ENCODE measurements around the gene PXDC1. TPM values are rescaled to one million over a fixed set of nuclear protein-coding genes. Genes with fewer than 3 reads are reported as not detected.
"Not testable (repeated sequence)": the region's sequence is repeated elsewhere in the genome, so short reads cannot be mapped to it uniquely, and the experiment has no call there.

PXDC1 gene
- total RNA-seq, 1 experiment from 2014 or later: 30.8 TPM

- CTCF ChIA-PET: no interaction called here
- Histone ChIP-seq H3F3A (ENCODE audit: insufficient read depth, low read depth) (no peaks in the 10 kb centered on the region), H4K20me1 (ENCODE audit: insufficient read depth) (no peaks in the 10 kb centered on the region), H3K27ac (no peak overlapping the region), H3K9me2 (ENCODE audit: insufficient read depth) (no peaks in the 10 kb centered on the region), H3K36me3 (ENCODE audit: low read depth) (no peaks in the 10 kb centered on the region), H3K79me2 (ENCODE audit: low read depth) (no peaks in the 10 kb centered on the region), H3K4me2 (no peak overlapping the region), H2AFZ (no peak overlapping the region), H3K9me3 (ENCODE audit: insufficient read depth, low read depth) (no peaks in the 10 kb centered on the region), H3K4me3 (no peak overlapping the region), H3K27me3 (ENCODE audit: insufficient read depth, low read depth) (no peaks in the 10 kb centered on the region), H3K4me1 (replicated peaks; ENCODE audit: insufficient read depth) (no peaks in the 10 kb centered on the region)
- TF ChIP-seq EZH2 (IDR thresholded peaks at IDR 0.05; ENCODE audit: low read depth) (no peak), CTCF (conservative IDR thresholded peaks at IDR 0.05) (no peak)
- intact Hi-C loops (cut with micrococcal nuclease; ENCODE audit: unreplicated experiment): no loop called here
- BruUV-seq (replicated peaks): no TSS peak
- POLR2A ChIA-PET (ENCODE audit: unreplicated experiment): no interaction called here
- DNase-seq: no peak
These were observed 17.0 kb upstream of the PXDC1 start for GRCh38 chr6:3768502-3768901.

- H2AFZ ChIP-seq; H3K27me3 ChIP-seq (ENCODE audit: insufficient read depth, low read depth); CTCF ChIA-PET; BruUV-seq (replicated peaks); H3K4me2 ChIP-seq; H3F3A ChIP-seq (ENCODE audit: insufficient read depth, low read depth); POLR2A ChIA-PET (ENCODE audit: unreplicated experiment); H3K27ac ChIP-seq; H3K79me2 ChIP-seq (ENCODE audit: low read depth); H4K20me1 ChIP-seq (ENCODE audit: insufficient read depth); H3K4me1 ChIP-seq (replicated peaks; ENCODE audit: insufficient read depth); H3K36me3 ChIP-seq (ENCODE audit: low read depth); H3K4me3 ChIP-seq; H3K9me3 ChIP-seq (ENCODE audit: insufficient read depth, low read depth); H3K9me2 ChIP-seq (ENCODE audit: insufficient read depth); intact Hi-C loops (cut with micrococcal nuclease; ENCODE audit: unreplicated experiment): not testable (repeated sequence)
- peak in 1 of 2 experiments; percentile 37 for DNase-seq
These were observed 16.0 kb upstream of the PXDC1 start for GRCh38 chr6:3767483-3767882.

- CTCF ChIA-PET: no interaction called here
- intact Hi-C loops (cut with micrococcal nuclease; ENCODE audit: unreplicated experiment): no loop called here
- H3K4me3 ChIP-seq: no peak overlapping the region
These were observed 14.7 kb upstream of the PXDC1 start for GRCh38 chr6:3766214-3766613.

More at GRCh38 chr6:3766214-3766613, 14.7 kb upstream of the PXDC1 start:
- no peak overlapping the region for H3K4me2 ChIP-seq
- no peaks in the 10 kb centered on the region for H3K4me1 ChIP-seq (replicated peaks; ENCODE audit: insufficient read depth)
- no peak for DNase-seq
- no peaks in the 10 kb centered on the region for H3F3A ChIP-seq (ENCODE audit: insufficient read depth, low read depth)
- H3K36me3 ChIP-seq (ENCODE audit: low read depth): no peaks in the 10 kb centered on the region
- H3K27ac ChIP-seq: no peak overlapping the region
- H3K79me2 ChIP-seq (ENCODE audit: low read depth): no peaks in the 10 kb centered on the region
- no peaks in the 10 kb centered on the region for H4K20me1 ChIP-seq (ENCODE audit: insufficient read depth)
- H3K27me3 ChIP-seq (ENCODE audit: insufficient read depth, low read depth): no peaks in the 10 kb centered on the region
- TF ChIP-seq EZH2 (IDR thresholded peaks at IDR 0.05; ENCODE audit: low read depth): no peak
- TF ChIP-seq CTCF (conservative IDR thresholded peaks at IDR 0.05): no peak
- no peak overlapping the region for H2AFZ ChIP-seq
- H3K9me3 ChIP-seq (ENCODE audit: insufficient read depth, low read depth): no peaks in the 10 kb centered on the region
- no peaks in the 10 kb centered on the region for H3K9me2 ChIP-seq (ENCODE audit: insufficient read depth)
- POLR2A ChIA-PET (ENCODE audit: unreplicated experiment): interaction anchor here (0.6 kb wide), 1 partner anchor 11 kb away, joined by 4 read pairs; no protein-coding TSS in a partner anchor
- BruUV-seq (replicated peaks): no TSS peak
